PC-9 (cell line): ENCODE measurements around the gene YEATS4. TPM values are rescaled to one million over a fixed set of nuclear protein-coding genes. Genes with fewer than 3 reads are reported as not detected.

ENCODE experiments used
- BruUV-seq: library from RNA; stranded (reverse); fragments of 400-500 nt; replicated peaks from 2 replicates; lab custom pipeline; 2021; lab: Mats Ljungman, UMichigan
- CTCF ChIA-PET: fragments of 300-600 bp; sonication (Branson Sonifier 250); formaldehyde crosslinking; loops from one replicate; lab custom pipeline; 2022; ENCODE audit warnings: antibody characterized with exemption; lab: Charles Lee
- POLR2A ChIA-PET: fragments of 300-600 bp; sonication (Branson Sonifier 250); formaldehyde crosslinking; loops from one replicate; lab custom pipeline; 2022; ENCODE audit warnings: antibody characterized with exemption; ENCODE audit not compliant: unreplicated experiment; lab: Charles Lee
- DNase-seq, 2 experiments: peaks; one replicate each; pipeline versions ENCODE4 v3.0.0 to v3.0.0-alpha.2; 2015 to 2022; ENCODE audit warnings: mixed read lengths in 1 of 2
- H2AFZ ChIP-seq: fragments of 200-600 bp; sonication (generic); 2 replicates; pipeline ENCODE4 v1.8.1; 2017; ENCODE audit warnings: antibody characterized with exemption
- H3F3A ChIP-seq: fragments of 200-600 bp; sonication (generic); 2 replicates; pipeline ENCODE4 v1.8.1; 2017; ENCODE audit warnings: antibody characterized with exemption, mild to moderate bottlenecking, low read depth; ENCODE audit not compliant: insufficient read depth
- H3K27ac ChIP-seq: fragments of 200-600 bp; sonication (generic); 2 replicates; pipeline ENCODE4 v1.6.1; 2016; ENCODE audit warnings: mixed run types
- H3K27me3 ChIP-seq: fragments of 200-600 bp; sonication (generic); 2 replicates; pipeline ENCODE4 v1.6.1; 2016; ENCODE audit warnings: low read depth, mixed run types; ENCODE audit not compliant: insufficient read depth
- H3K36me3 ChIP-seq: fragments of 200-600 bp; sonication (generic); 2 replicates; pipeline ENCODE4 v1.6.1; 2016; ENCODE audit warnings: low read depth, mixed run types
- H3K4me1 ChIP-seq: fragments of 200-600 bp; sonication (generic); replicated peaks from 2 replicates; pipeline ENCODE4 v1.6.1; 2016; ENCODE audit warnings: mixed run types; ENCODE audit not compliant: insufficient read depth
- H3K4me2 ChIP-seq: fragments of 200-600 bp; sonication (generic); 2 replicates; pipeline ENCODE4 v1.6.1; 2017; ENCODE audit warnings: mixed run types
- H3K4me3 ChIP-seq: fragments of 200-600 bp; sonication (generic); 2 replicates; pipeline ENCODE4 v1.6.1; 2016; ENCODE audit warnings: mixed run types
- H3K79me2 ChIP-seq: fragments of 200-600 bp; sonication (generic); 2 replicates; pipeline ENCODE4 v1.6.1; 2017; ENCODE audit warnings: low read depth, mixed run types
- H3K9me2 ChIP-seq: fragments of 200-600 bp; sonication (generic); 2 replicates; pipeline ENCODE4 v1.8.1; 2017; ENCODE audit warnings: mild to moderate bottlenecking; ENCODE audit not compliant: insufficient read depth
- H3K9me3 ChIP-seq: fragments of 200-600 bp; sonication (generic); 2 replicates; pipeline ENCODE4 v1.8.1; 2016; ENCODE audit warnings: low read depth; ENCODE audit not compliant: insufficient read depth
- H4K20me1 ChIP-seq: fragments of 200-600 bp; sonication (generic); 2 replicates; pipeline ENCODE4 v1.8.1; 2017; ENCODE audit not compliant: insufficient read depth
- EZH2 ChIP-seq: fragments of 200-600 bp; sonication (generic); IDR thresholded peaks from 2 replicates; pipeline ENCODE4 v1.8.0; 2017; ENCODE audit warnings: antibody characterized with exemption, low read depth
- intact Hi-C: fragments of 100-400 bp; cut with micrococcal nuclease; formaldehyde crosslinking; loops from one replicate; pipeline ENCODE4 v1.10.0; 2022; ENCODE audit not compliant: unreplicated experiment
- total RNA-seq: library from RNA; stranded (reverse); gene quantifications from 2 replicates; pipeline ENCODE4 v1.2.3, GENCODE V29; 2021
- TF ChIP-seq, protein P1 (sequence below): fragments of 200-600 bp; sonication (generic); conservative IDR thresholded peaks from 2 replicates; pipeline ENCODE4 v1.6.1; 2017; ENCODE audit warnings: mixed run types, antibody characterized with exemption, mild to moderate bottlenecking, moderate library complexity

Gene YEATS4
- total RNA-seq, 1 experiment from 2014 or later, result 23.5 TPM

DNA sequence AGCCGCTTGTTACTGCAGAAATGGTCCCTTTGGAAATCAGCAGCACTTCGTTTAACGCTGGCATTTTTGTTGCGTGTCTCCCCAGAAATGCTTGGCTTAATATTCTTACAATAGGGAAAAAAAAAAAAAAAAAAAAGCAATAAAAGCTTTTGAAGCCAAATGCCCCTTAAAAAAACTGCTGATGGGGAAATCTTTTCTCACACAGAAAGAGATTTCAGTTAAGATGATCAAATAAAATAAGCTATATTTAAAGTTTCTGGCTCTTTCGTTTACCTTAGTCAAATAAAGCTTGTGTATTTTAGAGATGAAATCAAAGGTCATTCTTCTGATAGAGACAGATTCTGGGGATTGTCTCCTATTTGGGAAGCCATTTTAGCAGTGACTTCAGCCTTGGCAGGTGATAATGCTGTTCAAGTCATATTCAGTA lies 58.2 kb downstream of the YEATS4 start:
- no TSS peak for BruUV-seq
- Histone ChIP-seq H2AFZ (no peak overlapping the region), H3F3A (no peaks in the 10 kb centered on the region), H3K4me1 (no peaks in the 10 kb centered on the region), H3K36me3 (no peaks in the 10 kb centered on the region), H4K20me1 (no peaks in the 10 kb centered on the region), H3K4me2 (no peak overlapping the region), H3K9me3 (no peaks in the 10 kb centered on the region), H3K79me2 (no peaks in the 10 kb centered on the region), H3K27me3 (no peaks in the 10 kb centered on the region), H3K9me2 (no peaks in the 10 kb centered on the region), H3K27ac (no peak overlapping the region), H3K4me3 (no peak overlapping the region)
- no peak for TF ChIP-seq EZH2
- TF ChIP-seq, protein P1, sequence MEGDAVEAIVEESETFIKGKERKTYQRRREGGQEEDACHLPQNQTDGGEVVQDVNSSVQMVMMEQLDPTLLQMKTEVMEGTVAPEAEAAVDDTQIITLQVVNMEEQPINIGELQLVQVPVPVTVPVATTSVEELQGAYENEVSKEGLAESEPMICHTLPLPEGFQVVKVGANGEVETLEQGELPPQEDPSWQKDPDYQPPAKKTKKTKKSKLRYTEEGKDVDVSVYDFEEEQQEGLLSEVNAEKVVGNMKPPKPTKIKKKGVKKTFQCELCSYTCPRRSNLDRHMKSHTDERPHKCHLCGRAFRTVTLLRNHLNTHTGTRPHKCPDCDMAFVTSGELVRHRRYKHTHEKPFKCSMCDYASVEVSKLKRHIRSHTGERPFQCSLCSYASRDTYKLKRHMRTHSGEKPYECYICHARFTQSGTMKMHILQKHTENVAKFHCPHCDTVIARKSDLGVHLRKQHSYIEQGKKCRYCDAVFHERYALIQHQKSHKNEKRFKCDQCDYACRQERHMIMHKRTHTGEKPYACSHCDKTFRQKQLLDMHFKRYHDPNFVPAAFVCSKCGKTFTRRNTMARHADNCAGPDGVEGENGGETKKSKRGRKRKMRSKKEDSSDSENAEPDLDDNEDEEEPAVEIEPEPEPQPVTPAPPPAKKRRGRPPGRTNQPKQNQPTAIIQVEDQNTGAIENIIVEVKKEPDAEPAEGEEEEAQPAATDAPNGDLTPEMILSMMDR, result no peak
- no peak for DNase-seq
- CTCF ChIA-PET, result interaction anchor here (0.6 to 0.7 kb wide), 3 partner anchors 77 to 1807 kb away, joined by 6 to 22 read pairs (median 7); no protein-coding TSS in a partner anchor
- POLR2A ChIA-PET, result no interaction called here
- intact Hi-C loops, result no loop called here

DNA sequence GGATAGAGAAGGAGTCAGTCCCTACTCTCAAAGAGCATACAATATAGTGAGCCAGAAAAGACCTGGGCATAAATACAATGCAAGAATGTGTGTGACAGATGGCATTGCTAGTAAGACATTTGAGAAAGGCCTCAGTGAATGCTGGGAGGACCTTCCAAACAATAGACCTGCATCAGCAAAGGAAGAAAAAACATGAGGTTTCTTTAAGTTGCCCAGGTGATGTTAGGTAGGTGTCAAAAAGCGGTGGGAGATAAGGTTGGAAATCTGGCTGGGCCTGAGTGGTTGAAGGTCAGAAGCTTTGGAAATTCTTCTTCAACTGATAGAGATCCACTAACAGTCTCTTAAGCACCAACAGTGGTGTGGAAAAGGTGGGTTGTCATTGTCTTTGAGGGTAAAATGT lies 60.2 kb downstream of the YEATS4 start:
- no TSS peak for BruUV-seq
- Histone ChIP-seq H2AFZ (no peak overlapping the region), H4K20me1 (no peaks in the 10 kb centered on the region), H3F3A (no peaks in the 10 kb centered on the region), H3K4me3 (no peak overlapping the region), H3K36me3 (no peaks in the 10 kb centered on the region), H3K4me1 (no peaks in the 10 kb centered on the region), H3K4me2 (no peak overlapping the region), H3K79me2 (no peaks in the 10 kb centered on the region), H3K27me3 (no peaks in the 10 kb centered on the region), H3K9me3 (no peaks in the 10 kb centered on the region), H3K9me2 (no peaks in the 10 kb centered on the region), H3K27ac (no peak overlapping the region)
- TF ChIP-seq, protein P1, result no peak
- no peak for TF ChIP-seq EZH2
- no peak for DNase-seq
- intact Hi-C loops, result no loop called here
- ChIA-PET CTCF (no interaction called here), POLR2A (no interaction called here)

DNA sequence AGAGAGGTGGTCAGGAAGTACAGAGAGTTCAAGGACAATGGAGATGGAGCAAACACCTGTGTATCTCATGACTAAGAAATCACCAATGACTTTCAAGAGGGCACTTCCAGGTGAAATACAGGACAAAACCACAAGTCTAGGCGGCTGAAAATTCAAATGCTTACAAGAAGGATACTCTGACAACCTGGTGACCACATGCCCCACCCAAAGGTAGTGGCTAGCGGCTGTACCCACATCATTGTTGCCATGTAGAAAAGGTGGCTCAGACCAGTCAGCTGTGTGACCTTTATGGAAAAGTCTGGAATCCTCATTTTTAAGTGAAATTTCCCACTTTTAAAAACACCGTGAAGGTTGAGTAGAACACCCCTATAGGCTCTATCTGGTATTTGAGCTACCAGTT lies 62.0 kb downstream of the YEATS4 start:
- H3K4me1 ChIP-seq, result no peaks in the 10 kb centered on the region
- H3K9me3 ChIP-seq, result no peaks in the 10 kb centered on the region
- no peaks in the 10 kb centered on the region for H3K36me3 ChIP-seq
- intact Hi-C loops, result no loop called here
- H2AFZ ChIP-seq, result no peak overlapping the region
- H3K27ac ChIP-seq, result no peak overlapping the region
- no peaks in the 10 kb centered on the region for H3K79me2 ChIP-seq
- ChIA-PET POLR2A (no interaction called here), CTCF (no interaction called here)
- H3K9me2 ChIP-seq, result no peaks in the 10 kb centered on the region
- H3K4me3 ChIP-seq, result no peak overlapping the region
- H3K4me2 ChIP-seq, result no peak overlapping the region
- no peaks in the 10 kb centered on the region for H4K20me1 ChIP-seq
- TF ChIP-seq EZH2, result no peak
- TF ChIP-seq, protein P1, result no peak
- no peaks in the 10 kb centered on the region for H3F3A ChIP-seq
- DNase-seq, result no peak
- no peaks in the 10 kb centered on the region for H3K27me3 ChIP-seq
- no TSS peak for BruUV-seq
